ENCODE data around the gene LRRTM4.

The LRRTM4 gene

DNA sequence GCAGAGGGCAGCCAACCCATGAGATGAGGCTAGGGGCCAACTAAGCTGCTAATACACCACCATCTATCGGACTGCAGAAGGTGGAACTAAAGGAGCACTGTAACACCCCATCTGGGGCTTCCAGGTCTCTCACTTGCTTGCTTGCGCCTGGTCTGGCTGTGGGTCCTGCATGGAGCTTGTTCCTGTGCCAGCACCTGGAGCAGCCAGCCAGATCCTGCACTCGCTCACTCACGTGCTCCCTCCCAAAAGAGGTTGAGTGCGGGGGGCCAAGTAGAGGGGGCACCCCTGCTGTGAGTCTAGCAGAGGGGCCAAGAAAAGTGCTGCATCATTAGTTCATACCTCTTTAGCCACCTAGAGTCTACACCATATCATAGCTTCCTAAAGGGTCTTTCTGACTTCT, 250.9 kb downstream of the LRRTM4 start:
- TF ChIP-seq ZNF565 (CRISPR knock-in tag; conservative IDR thresholded peaks at IDR 0.05; ENCODE audit: low read depth): no peak
- TF ChIP-seq CSDC2 (CRISPR knock-in tag; IDR thresholded peaks at IDR 0.05): no peak
- no peak for TF ChIP-seq ZFP3 (CRISPR knock-in tag; IDR thresholded peaks at IDR 0.05)
- no peak for TF ChIP-seq PPARA (CRISPR knock-in tag; IDR thresholded peaks at IDR 0.05; ENCODE audit: borderline replicate concordance)
- TF ChIP-seq GLIS3 (CRISPR knock-in tag; IDR thresholded peaks at IDR 0.05): no peak
- no peak for TF ChIP-seq PATZ1 (CRISPR knock-in tag; IDR thresholded peaks at IDR 0.05; ENCODE audit: borderline replicate concordance)
- no peak for TF ChIP-seq ISL1 (CRISPR knock-in tag; IDR thresholded peaks at IDR 0.05)
- TF ChIP-seq RARB (CRISPR knock-in tag; IDR thresholded peaks at IDR 0.05): no peak
- no peak for TF ChIP-seq ESRRG (CRISPR knock-in tag; IDR thresholded peaks at IDR 0.05)
- no peak for TF ChIP-seq POU6F1 (CRISPR knock-in tag; IDR thresholded peaks at IDR 0.05; ENCODE audit: borderline replicate concordance, low read depth)
- no peak for TF ChIP-seq ZC3H10 (CRISPR knock-in tag; IDR thresholded peaks at IDR 0.05)
- TF ChIP-seq, protein P1, sequence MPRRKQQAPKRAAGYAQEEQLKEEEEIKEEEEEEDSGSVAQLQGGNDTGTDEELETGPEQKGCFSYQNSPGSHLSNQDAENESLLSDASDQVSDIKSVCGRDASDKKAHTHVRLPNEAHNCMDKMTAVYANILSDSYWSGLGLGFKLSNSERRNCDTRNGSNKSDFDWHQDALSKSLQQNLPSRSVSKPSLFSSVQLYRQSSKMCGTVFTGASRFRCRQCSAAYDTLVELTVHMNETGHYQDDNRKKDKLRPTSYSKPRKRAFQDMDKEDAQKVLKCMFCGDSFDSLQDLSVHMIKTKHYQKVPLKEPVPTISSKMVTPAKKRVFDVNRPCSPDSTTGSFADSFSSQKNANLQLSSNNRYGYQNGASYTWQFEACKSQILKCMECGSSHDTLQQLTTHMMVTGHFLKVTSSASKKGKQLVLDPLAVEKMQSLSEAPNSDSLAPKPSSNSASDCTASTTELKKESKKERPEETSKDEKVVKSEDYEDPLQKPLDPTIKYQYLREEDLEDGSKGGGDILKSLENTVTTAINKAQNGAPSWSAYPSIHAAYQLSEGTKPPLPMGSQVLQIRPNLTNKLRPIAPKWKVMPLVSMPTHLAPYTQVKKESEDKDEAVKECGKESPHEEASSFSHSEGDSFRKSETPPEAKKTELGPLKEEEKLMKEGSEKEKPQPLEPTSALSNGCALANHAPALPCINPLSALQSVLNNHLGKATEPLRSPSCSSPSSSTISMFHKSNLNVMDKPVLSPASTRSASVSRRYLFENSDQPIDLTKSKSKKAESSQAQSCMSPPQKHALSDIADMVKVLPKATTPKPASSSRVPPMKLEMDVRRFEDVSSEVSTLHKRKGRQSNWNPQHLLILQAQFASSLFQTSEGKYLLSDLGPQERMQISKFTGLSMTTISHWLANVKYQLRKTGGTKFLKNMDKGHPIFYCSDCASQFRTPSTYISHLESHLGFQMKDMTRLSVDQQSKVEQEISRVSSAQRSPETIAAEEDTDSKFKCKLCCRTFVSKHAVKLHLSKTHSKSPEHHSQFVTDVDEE (CRISPR knock-in tag; IDR thresholded peaks at IDR 0.05): no peak
- no peak for TF ChIP-seq TOX (CRISPR knock-in tag; IDR thresholded peaks at IDR 0.05; ENCODE audit: borderline replicate concordance)
- no peak for TF ChIP-seq ARNTL (CRISPR knock-in tag; IDR thresholded peaks at IDR 0.05; ENCODE audit: borderline replicate concordance, low read depth)
- no peak for TF ChIP-seq CSRNP3 (CRISPR knock-in tag; IDR thresholded peaks at IDR 0.05)
- TF ChIP-seq, protein P2, sequence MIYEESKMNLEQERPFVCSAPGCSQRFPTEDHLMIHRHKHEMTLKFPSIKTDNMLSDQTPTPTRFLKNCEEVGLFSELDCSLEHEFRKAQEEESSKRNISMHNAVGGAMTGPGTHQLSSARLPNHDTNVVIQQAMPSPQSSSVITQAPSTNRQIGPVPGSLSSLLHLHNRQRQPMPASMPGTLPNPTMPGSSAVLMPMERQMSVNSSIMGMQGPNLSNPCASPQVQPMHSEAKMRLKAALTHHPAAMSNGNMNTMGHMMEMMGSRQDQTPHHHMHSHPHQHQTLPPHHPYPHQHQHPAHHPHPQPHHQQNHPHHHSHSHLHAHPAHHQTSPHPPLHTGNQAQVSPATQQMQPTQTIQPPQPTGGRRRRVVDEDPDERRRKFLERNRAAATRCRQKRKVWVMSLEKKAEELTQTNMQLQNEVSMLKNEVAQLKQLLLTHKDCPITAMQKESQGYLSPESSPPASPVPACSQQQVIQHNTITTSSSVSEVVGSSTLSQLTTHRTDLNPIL (CRISPR knock-in tag; IDR thresholded peaks at IDR 0.05; ENCODE audit: low read depth): no peak
- TF ChIP-seq SNAI2 (CRISPR knock-in tag; IDR thresholded peaks at IDR 0.05): no peak
- no peak for TF ChIP-seq ZNF70 (CRISPR knock-in tag; IDR thresholded peaks at IDR 0.05)
- no peak for TF ChIP-seq ZNF8 (CRISPR knock-in tag; IDR thresholded peaks at IDR 0.05)
- no peak for ATAC-seq

DNA sequence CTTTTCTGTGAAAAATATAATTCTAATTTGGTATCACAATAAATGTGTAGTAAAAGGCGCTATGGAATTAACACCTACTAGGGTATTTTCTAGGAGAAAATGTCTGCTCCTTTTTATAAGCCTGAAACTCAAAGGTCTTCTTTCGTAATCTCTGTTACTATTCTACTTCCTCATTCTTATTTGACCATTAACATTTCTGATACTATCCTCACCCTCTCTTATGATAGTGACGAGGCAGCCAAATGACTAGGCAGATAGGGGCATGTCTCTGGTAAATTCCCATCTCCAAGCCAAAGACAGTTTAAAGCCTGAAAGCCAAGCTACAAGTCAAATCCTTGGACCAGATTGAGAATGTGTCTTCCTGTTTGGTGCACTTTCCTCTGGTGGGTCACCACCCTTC, 251.7 kb downstream of the LRRTM4 start:
- TF ChIP-seq ZFP3 (CRISPR knock-in tag; IDR thresholded peaks at IDR 0.05) (no peak), CSRNP3 (CRISPR knock-in tag; IDR thresholded peaks at IDR 0.05) (no peak), PPARA (CRISPR knock-in tag; IDR thresholded peaks at IDR 0.05; ENCODE audit: borderline replicate concordance) (no peak), TOX (CRISPR knock-in tag; IDR thresholded peaks at IDR 0.05; ENCODE audit: borderline replicate concordance) (no peak), ZNF8 (CRISPR knock-in tag; IDR thresholded peaks at IDR 0.05) (no peak)
- ATAC-seq: no peak

DNA sequence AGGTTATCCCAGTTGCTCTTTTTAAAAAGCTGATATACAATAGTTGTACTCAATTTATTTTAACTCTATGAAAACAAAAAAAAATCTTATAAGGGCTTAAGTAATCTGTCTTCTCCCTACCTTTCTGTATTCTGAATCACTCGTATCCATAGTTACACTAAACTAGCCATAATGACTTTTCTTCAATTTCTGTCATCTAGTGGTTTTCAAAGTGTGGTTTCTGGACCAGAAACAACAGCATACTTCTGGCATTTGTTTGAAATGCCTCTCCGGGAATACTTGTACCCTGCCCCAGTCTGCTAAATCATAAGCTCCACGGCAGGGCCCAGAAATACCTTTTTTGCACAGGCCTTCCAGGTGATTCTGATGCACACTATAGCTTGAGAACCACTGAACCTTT, 253.6 kb downstream of the LRRTM4 start:
- no peak for ATAC-seq
- no peak for TF ChIP-seq ZFP30 (CRISPR knock-in tag; IDR thresholded peaks at IDR 0.05)
- TF ChIP-seq, protein P1 (CRISPR knock-in tag; IDR thresholded peaks at IDR 0.05): no peak
- no peak for TF ChIP-seq ZNF8 (CRISPR knock-in tag; IDR thresholded peaks at IDR 0.05)
- TF ChIP-seq CSRNP3 (CRISPR knock-in tag; IDR thresholded peaks at IDR 0.05): no peak
- TF ChIP-seq TOX (CRISPR knock-in tag; IDR thresholded peaks at IDR 0.05; ENCODE audit: borderline replicate concordance): no peak
- TF ChIP-seq CSDC2 (CRISPR knock-in tag; IDR thresholded peaks at IDR 0.05): no peak
- TF ChIP-seq ZNF565 (CRISPR knock-in tag; conservative IDR thresholded peaks at IDR 0.05; ENCODE audit: low read depth): no peak
